H1 (cell line): ENCODE data around the gene SLC7A11. TPM values are rescaled to one million over a fixed set of nuclear protein-coding genes. Genes with fewer than 3 reads are reported as not detected.

Experiments used
- CBX5 ChIP-seq: fragments of 300-800, 300-1000 bp; sonication (generic); IDR thresholded peaks from 2 replicates; pipeline ENCODE4 v1.7.1; 2016; ENCODE audit warnings: antibody characterized with exemption, low read length, low read depth
- EZH2 ChIP-seq: fragments of 200-600 bp; sonication (generic); IDR thresholded peaks from 2 replicates; pipeline ENCODE4 v1.7.1; 2012; ENCODE audit warnings: low read depth, mild to moderate bottlenecking, moderate library complexity, low read length, inconsistent platforms; ENCODE audit not compliant: severe bottlenecking
- HDAC6 ChIP-seq: IDR thresholded peaks from one replicate; pipeline ENCODE4 v1.7.1; 2012; ENCODE audit warnings: low read depth, mild to moderate bottlenecking, inconsistent platforms, low read length, moderate library complexity
- PHF8 ChIP-seq: fragments of 200-600 bp; sonication (generic); conservative IDR thresholded peaks from 2 replicates; pipeline ENCODE4 v1.7.1; 2012; ENCODE audit warnings: low read depth, mild to moderate bottlenecking, inconsistent platforms, low read length, moderate library complexity
- RXRA ChIP-seq: IDR thresholded peaks from 2 replicates; pipeline ENCODE4 v1.6.1; 2011; ENCODE audit warnings: low read depth, mild to moderate bottlenecking, low read length, moderate library complexity; ENCODE audit not compliant: insufficient read depth
- SIN3A ChIP-seq, 2 experiments: IDR thresholded peaks in 1 of 2; conservative IDR thresholded peaks in 1 of 2; 2 replicates each; pipeline ENCODE4 v1.6.1; 2011 to 2012; ENCODE audit warnings: low read length in 2 of 2, improper control_type of control experiment in 1 of 2, low read depth in 1 of 2, mild to moderate bottlenecking in 1 of 2
- polyA plus RNA-seq, 7 experiments: library from polyadenylated mRNA; depleted of rRNA in 3 of 7; stranded (reverse) in 5 of 7; unstranded in 2 of 7; fragments of >200 nt in 5 of 7; fragments of 200-250 nt in 2 of 7; gene quantifications; 1 replicate in 5 of 7; 2 replicates in 1 of 7; 4 replicates in 1 of 7; pipeline versions ENCODE4 v1.2.1 to v1.2.3, GENCODE V29; 2011 to 2013; ENCODE audit warnings: missing spikeins in 2 of 7, mixed read lengths in 2 of 7
- total RNA-seq: library from RNA; stranded (reverse); fragmentation: NEBNext Ultra II Directional; extraction: Animal tissue kit (Norgen Biotek cat#: 25700); gene quantifications from 2 replicates; pipeline ENCODE4 v1.2.1, GENCODE V29; 2021
- TF ChIP-seq, protein P1 (sequence below): fragments of 300-600 bp; sonication (generic); IDR thresholded peaks from 2 replicates; pipeline ENCODE4 v1.7.1; 2012; ENCODE audit warnings: low read length, moderate library complexity, mild to moderate bottlenecking, inconsistent platforms; ENCODE audit not compliant: insufficient replicate concordance
- TF ChIP-seq, protein P2 (sequence below): IDR thresholded peaks from 2 replicates; pipeline ENCODE4 v1.6.1; 2012; ENCODE audit warnings: inconsistent platforms
- TF ChIP-seq, protein P3 (sequence below): IDR thresholded peaks from 2 replicates; pipeline ENCODE4 v1.6.1; 2012; ENCODE audit warnings: inconsistent platforms

The SLC7A11 gene
- total and polyA plus RNA-seq, 2 of the 8 experiments (the other 6 are each of a cell fraction or from before 2014, with no cell fraction given): 6.6 to 17.0 TPM

DNA sequence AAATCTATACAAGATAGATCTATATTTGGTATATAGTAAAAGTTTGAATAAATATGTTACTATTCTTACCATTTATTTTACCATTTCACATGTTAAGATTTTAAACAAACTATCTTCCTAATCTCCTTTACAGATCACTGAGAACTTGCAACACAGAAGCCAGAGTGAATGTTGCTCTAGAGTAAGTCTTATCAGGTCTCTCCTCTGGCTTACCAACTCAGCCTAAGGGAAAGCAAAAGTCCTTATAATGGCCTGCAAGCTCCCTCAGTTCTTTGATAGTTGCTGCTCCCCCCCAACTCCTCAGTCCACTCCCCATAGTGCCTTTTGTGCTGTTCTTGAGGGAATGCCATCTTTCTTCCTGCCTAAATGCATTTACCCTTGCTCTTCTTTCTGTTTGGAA lies 25.7 kb upstream of the SLC7A11 start (continued):
- TF ChIP-seq, protein P1, sequence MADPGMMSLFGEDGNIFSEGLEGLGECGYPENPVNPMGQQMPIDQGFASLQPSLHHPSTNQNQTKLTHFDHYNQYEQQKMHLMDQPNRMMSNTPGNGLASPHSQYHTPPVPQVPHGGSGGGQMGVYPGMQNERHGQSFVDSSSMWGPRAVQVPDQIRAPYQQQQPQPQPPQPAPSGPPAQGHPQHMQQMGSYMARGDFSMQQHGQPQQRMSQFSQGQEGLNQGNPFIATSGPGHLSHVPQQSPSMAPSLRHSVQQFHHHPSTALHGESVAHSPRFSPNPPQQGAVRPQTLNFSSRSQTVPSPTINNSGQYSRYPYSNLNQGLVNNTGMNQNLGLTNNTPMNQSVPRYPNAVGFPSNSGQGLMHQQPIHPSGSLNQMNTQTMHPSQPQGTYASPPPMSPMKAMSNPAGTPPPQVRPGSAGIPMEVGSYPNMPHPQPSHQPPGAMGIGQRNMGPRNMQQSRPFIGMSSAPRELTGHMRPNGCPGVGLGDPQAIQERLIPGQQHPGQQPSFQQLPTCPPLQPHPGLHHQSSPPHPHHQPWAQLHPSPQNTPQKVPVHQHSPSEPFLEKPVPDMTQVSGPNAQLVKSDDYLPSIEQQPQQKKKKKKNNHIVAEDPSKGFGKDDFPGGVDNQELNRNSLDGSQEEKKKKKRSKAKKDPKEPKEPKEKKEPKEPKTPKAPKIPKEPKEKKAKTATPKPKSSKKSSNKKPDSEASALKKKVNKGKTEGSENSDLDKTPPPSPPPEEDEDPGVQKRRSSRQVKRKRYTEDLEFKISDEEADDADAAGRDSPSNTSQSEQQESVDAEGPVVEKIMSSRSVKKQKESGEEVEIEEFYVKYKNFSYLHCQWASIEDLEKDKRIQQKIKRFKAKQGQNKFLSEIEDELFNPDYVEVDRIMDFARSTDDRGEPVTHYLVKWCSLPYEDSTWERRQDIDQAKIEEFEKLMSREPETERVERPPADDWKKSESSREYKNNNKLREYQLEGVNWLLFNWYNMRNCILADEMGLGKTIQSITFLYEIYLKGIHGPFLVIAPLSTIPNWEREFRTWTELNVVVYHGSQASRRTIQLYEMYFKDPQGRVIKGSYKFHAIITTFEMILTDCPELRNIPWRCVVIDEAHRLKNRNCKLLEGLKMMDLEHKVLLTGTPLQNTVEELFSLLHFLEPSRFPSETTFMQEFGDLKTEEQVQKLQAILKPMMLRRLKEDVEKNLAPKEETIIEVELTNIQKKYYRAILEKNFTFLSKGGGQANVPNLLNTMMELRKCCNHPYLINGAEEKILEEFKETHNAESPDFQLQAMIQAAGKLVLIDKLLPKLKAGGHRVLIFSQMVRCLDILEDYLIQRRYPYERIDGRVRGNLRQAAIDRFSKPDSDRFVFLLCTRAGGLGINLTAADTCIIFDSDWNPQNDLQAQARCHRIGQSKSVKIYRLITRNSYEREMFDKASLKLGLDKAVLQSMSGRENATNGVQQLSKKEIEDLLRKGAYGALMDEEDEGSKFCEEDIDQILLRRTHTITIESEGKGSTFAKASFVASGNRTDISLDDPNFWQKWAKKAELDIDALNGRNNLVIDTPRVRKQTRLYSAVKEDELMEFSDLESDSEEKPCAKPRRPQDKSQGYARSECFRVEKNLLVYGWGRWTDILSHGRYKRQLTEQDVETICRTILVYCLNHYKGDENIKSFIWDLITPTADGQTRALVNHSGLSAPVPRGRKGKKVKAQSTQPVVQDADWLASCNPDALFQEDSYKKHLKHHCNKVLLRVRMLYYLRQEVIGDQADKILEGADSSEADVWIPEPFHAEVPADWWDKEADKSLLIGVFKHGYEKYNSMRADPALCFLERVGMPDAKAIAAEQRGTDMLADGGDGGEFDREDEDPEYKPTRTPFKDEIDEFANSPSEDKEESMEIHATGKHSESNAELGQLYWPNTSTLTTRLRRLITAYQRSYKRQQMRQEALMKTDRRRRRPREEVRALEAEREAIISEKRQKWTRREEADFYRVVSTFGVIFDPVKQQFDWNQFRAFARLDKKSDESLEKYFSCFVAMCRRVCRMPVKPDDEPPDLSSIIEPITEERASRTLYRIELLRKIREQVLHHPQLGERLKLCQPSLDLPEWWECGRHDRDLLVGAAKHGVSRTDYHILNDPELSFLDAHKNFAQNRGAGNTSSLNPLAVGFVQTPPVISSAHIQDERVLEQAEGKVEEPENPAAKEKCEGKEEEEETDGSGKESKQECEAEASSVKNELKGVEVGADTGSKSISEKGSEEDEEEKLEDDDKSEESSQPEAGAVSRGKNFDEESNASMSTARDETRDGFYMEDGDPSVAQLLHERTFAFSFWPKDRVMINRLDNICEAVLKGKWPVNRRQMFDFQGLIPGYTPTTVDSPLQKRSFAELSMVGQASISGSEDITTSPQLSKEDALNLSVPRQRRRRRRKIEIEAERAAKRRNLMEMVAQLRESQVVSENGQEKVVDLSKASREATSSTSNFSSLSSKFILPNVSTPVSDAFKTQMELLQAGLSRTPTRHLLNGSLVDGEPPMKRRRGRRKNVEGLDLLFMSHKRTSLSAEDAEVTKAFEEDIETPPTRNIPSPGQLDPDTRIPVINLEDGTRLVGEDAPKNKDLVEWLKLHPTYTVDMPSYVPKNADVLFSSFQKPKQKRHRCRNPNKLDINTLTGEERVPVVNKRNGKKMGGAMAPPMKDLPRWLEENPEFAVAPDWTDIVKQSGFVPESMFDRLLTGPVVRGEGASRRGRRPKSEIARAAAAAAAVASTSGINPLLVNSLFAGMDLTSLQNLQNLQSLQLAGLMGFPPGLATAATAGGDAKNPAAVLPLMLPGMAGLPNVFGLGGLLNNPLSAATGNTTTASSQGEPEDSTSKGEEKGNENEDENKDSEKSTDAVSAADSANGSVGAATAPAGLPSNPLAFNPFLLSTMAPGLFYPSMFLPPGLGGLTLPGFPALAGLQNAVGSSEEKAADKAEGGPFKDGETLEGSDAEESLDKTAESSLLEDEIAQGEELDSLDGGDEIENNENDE: no peak
- TF ChIP-seq, protein P2, sequence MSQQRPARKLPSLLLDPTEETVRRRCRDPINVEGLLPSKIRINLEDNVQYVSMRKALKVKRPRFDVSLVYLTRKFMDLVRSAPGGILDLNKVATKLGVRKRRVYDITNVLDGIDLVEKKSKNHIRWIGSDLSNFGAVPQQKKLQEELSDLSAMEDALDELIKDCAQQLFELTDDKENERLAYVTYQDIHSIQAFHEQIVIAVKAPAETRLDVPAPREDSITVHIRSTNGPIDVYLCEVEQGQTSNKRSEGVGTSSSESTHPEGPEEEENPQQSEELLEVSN: no peak
- TF ChIP-seq RXRA (no peak), PHF8 (no peak), CBX5 (no peak), SIN3A (conservative IDR thresholded peaks at IDR 0.05 in 1 of 2, IDR thresholded peaks at IDR 0.05 in 1 of 2; ENCODE audit: low read depth in 1 of 2, low read length in 2 of 2) (no peak), HDAC6 (no peak), EZH2 (no peak)
- TF ChIP-seq, protein P3, sequence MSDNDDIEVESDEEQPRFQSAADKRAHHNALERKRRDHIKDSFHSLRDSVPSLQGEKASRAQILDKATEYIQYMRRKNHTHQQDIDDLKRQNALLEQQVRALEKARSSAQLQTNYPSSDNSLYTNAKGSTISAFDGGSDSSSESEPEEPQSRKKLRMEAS: no peak
